Astrocyte of the cerebellum (primary cell): ENCODE measurements around the gene CUL5.

ENCODE experiments used
- DNase-seq: peaks from one replicate; pipeline ENCODE4 v3.0.0-alpha.2; 2011; ENCODE audit warnings: low read depth
- H3K4me3 ChIP-seq: 2 replicates; pipeline ENCODE4 v1.5.1; 2011; ENCODE audit warnings: mild to moderate bottlenecking, low read depth, low read length, moderate library complexity
- CTCF ChIP-seq: IDR thresholded peaks from 2 replicates; pipeline ENCODE4 v1.5.1; 2012; ENCODE audit warnings: low read length, low read depth, moderate library complexity, mild to moderate bottlenecking; ENCODE audit errors: missing control alignments
- in situ Hi-C: cut with HindIII; loops from 2 replicates; pipeline ENCODE4 v1.10.0; 2017; ENCODE audit warnings: low sequenced_read_pairs

Gene CUL5

GRCh38 chr11:108063410-108063809 is 54.7 kb downstream of the CUL5 start:
- no peak for DNase-seq
- no peak overlapping the region for H3K4me3 ChIP-seq
- in situ Hi-C loops = no loop called here
- TF ChIP-seq CTCF = no peak

GRCh38 chr11:108069947-108070346 is 61.2 kb downstream of the CUL5 start:
- in situ Hi-C loops = no loop called here
- DNase-seq = peak; percentile 43
- TF ChIP-seq CTCF = no peak
- H3K4me3 ChIP-seq = no peak overlapping the region

- no peak for DNase-seq
- in situ Hi-C loops = no loop called here
- no peak for TF ChIP-seq CTCF
- H3K4me3 ChIP-seq = no peak overlapping the region
Measured at GRCh38 chr11:108084811-108085210, 76.1 kb downstream of the CUL5 start.

GRCh38 chr11:108085672-108086071 is 77.0 kb downstream of the CUL5 start:
- in situ Hi-C loops = no loop called here
- H3K4me3 ChIP-seq = no peak overlapping the region
- DNase-seq = no peak
- TF ChIP-seq CTCF = no peak

GRCh38 chr11:108092134-108092533 is 83.4 kb downstream of the CUL5 start:
- in situ Hi-C loops = no loop called here
- DNase-seq = no peak
- no peak overlapping the region for H3K4me3 ChIP-seq
- no peak for TF ChIP-seq CTCF

- no peak for DNase-seq
- TF ChIP-seq CTCF = no peak
- H3K4me3 ChIP-seq = no peak overlapping the region
- in situ Hi-C loops = no loop called here
Measured at GRCh38 chr11:108093128-108093904, 84.6 kb downstream of the CUL5 start.

- DNase-seq = no peak
- TF ChIP-seq CTCF = no peak
- in situ Hi-C loops = no loop called here
- H3K4me3 ChIP-seq = no peak overlapping the region
Measured at GRCh38 chr11:108097179-108097578, 88.5 kb downstream of the CUL5 start.
